K562 (cell line): Measurements from ENCODE around the gene FGGY. TPM values are rescaled to one million over a fixed set of nuclear protein-coding genes. Genes with fewer than 3 reads are reported as not detected.
A peak's percentile ranks its signal among the peaks of the same experiment; 100 is the strongest.

ENCODE experiments used
- ATAC-seq: fragments of 200-7000 bp; cut with Tn5 transposase; 3 replicates; pipeline ENCODE4 v1.9.1; 2020; ENCODE audit warnings: moderate library complexity
- BruUV-seq: library from RNA; stranded (reverse); fragments of 400-500 nt; replicated peaks from 2 replicates; lab custom pipeline; 2021; lab: Mats Ljungman, UMichigan
- CTCF ChIA-PET: fragments of 300-600 bp; formaldehyde crosslinking; extraction: SDS; loops from one replicate; lab custom pipeline; 2021; ENCODE audit warnings: low intra/inter-chr PET ratio; lab: Yijun Ruan, JAX
- POLR2A ChIA-PET: fragments of 300-600, 350-650 bp; sonication (Branson Sonifier 250); formaldehyde crosslinking; extraction: SDS; loops from one replicate; lab custom pipeline; 2021; ENCODE audit warnings: antibody characterized with exemption, inconsistent platforms; lab: Yijun Ruan, JAX
- DNase-seq, 4 experiments: peaks; one replicate each; pipeline versions ENCODE4 v3.0.0 to v3.0.0-alpha.2; 2011 to 2018; ENCODE audit warnings: low spot score in 3 of 4, mixed read lengths in 3 of 4; ENCODE audit errors: extremely low read depth in 1 of 4
- FAIRE-seq: peaks from 2 replicates; lab custom pipeline; 2011; peaks lifted over from hg19 to GRCh38; lab: Jason Lieb, UNC
- H2AFZ ChIP-seq: 2 replicates; pipeline ENCODE4 v1.6.0; 2011; ENCODE audit warnings: low read depth, low read length, control low read depth, inconsistent platforms
- H3K27ac ChIP-seq: fragments of 200-600 bp; 3 replicates; pipeline ENCODE4 v1.8.0; 2011; ENCODE audit warnings: low read depth, mild to moderate bottlenecking, control low read depth, inconsistent platforms, low read length, moderate library complexity, mixed read lengths; ENCODE audit errors: extremely low read depth
- H3K27me3 ChIP-seq, 2 experiments: fragments of 300-600 bp in 1 of 2; 2 replicates in 1 of 2; 3 replicates in 1 of 2; pipeline versions ENCODE4 v1.6.0 to v1.8.0; 2011; ENCODE audit warnings: inconsistent platforms in 2 of 2, low read length in 2 of 2, mild to moderate bottlenecking in 1 of 2, mixed read lengths in 1 of 2, moderate library complexity in 1 of 2; ENCODE audit not compliant: control insufficient read depth in 2 of 2, insufficient read depth in 2 of 2
- H3K36me3 ChIP-seq: fragments of 300-600 bp; 3 replicates; pipeline ENCODE4 v1.8.0; 2011; ENCODE audit warnings: mild to moderate bottlenecking, low read length, inconsistent platforms; ENCODE audit not compliant: control insufficient read depth, insufficient read depth
- H3K4me1 ChIP-seq, 2 experiments: fragments of 200-600 bp in 1 of 2; replicated peaks in 1 of 2; 2 replicates in 1 of 2; 3 replicates in 1 of 2; pipeline versions ENCODE4 v1.5.1 to v1.8.0; 2011; ENCODE audit warnings: inconsistent platforms in 2 of 2, low read length in 2 of 2, mild to moderate bottlenecking in 1 of 2, mixed read lengths in 1 of 2, moderate library complexity in 1 of 2; ENCODE audit not compliant: control insufficient read depth in 2 of 2, insufficient read depth in 2 of 2
- H3K4me2 ChIP-seq: 2 replicates; pipeline ENCODE4 v1.6.1; 2011; ENCODE audit warnings: low read length, control low read depth, inconsistent platforms, mixed read lengths; ENCODE audit not compliant: insufficient read depth
- H3K4me3 ChIP-seq: fragments of 200-600 bp; sonication (generic), shearing (Covaris generic); 2 replicates; pipeline ENCODE4 v1.5.1; 2016; ENCODE audit warnings: control low read depth, inconsistent platforms
- H3K79me2 ChIP-seq: fragments of 200-600 bp; 3 replicates; pipeline ENCODE4 v1.8.0; 2011; ENCODE audit warnings: low read length, inconsistent platforms; ENCODE audit not compliant: control insufficient read depth, insufficient read depth
- H3K9ac ChIP-seq, 2 experiments: 2 replicates each; pipeline versions ENCODE4 v1.6.0 to v1.6.1; 2011; ENCODE audit warnings: low read depth in 2 of 2, low read length in 2 of 2, control low read depth in 1 of 2, inconsistent platforms in 1 of 2, mild to moderate bottlenecking in 1 of 2, mixed read lengths in 1 of 2; ENCODE audit not compliant: insufficient read depth in 1 of 2
- H3K9me1 ChIP-seq: one replicate; pipeline ENCODE4 v1.6.0; 2011; ENCODE audit warnings: inconsistent platforms, mild to moderate bottlenecking, low read length, moderate library complexity; ENCODE audit not compliant: control insufficient read depth, insufficient read depth
- H3K9me3 ChIP-seq: replicated peaks from 2 replicates; pipeline ENCODE4 v1.5.1; 2011; ENCODE audit warnings: low read depth, low read length, inconsistent platforms; ENCODE audit not compliant: control insufficient read depth, insufficient read depth
- H4K20me1 ChIP-seq: replicated peaks from 2 replicates; pipeline ENCODE4 v1.6.1; 2011; ENCODE audit warnings: low read length, inconsistent platforms, mixed read lengths; ENCODE audit not compliant: control insufficient read depth, insufficient read depth
- AFF4 ChIP-seq: sonication (generic); formaldehyde crosslinking; IDR thresholded peaks from 2 replicates; pipeline ENCODE4 v1.8.0; 2023; ENCODE audit warnings: mild to moderate bottlenecking, missing genetic modification reagents
- FOXP4 ChIP-seq: sonication (generic); formaldehyde crosslinking; IDR thresholded peaks from 2 replicates; pipeline ENCODE4 v1.8.0; 2022; ENCODE audit warnings: mild to moderate bottlenecking, missing genetic modification reagents, borderline replicate concordance
- RBM39 ChIP-seq: fragments of 200-400 bp; formaldehyde crosslinking; optimal IDR thresholded peaks from 2 replicates; pipeline ENCODE3; 2018; ENCODE audit warnings: low read depth, low read length
- WGBS: fragments of 100-300 bp; shearing (Covaris generic); methylation state at CpG from one replicate; pipeline ENCODE4 v1.1.6; 2016; ENCODE audit warnings: low coverage, mixed read lengths; ENCODE audit not compliant: insufficient coverage; ENCODE audit errors: missing lambda C conversion rate; 5-methylcytosine and 5-hydroxymethylcytosine counted together
- in situ Hi-C: fragments of 300-500 bp; cut with MboI; formaldehyde crosslinking; loops from 4 replicates; pipeline ENCODE4 v1.15.0; 2018; ENCODE audit warnings: inconsistent platforms, mixed read lengths
- intact Hi-C: fragments of 100-400 bp; cut with micrococcal nuclease; formaldehyde crosslinking; loops from 2 replicates; pipeline ENCODE4 v1.14.2; 2022
- polyA plus RNA-seq, 8 experiments: library from polyadenylated mRNA; depleted of rRNA in 4 of 8; stranded (reverse) in 5 of 8; unstranded in 3 of 8; fragments of >200 nt; fragmentation: Nextera tagmentation in 2 of 8; fragmentation: Illumina TruSeq in 1 of 8; extraction: Ambion mirVana in 2 of 8; extraction: Trizol in 1 of 8; gene quantifications; 2 replicates each; pipeline versions ENCODE4 v1.2.1 to v1.2.3, GENCODE V29; 2011 to 2014; ENCODE audit warnings: inconsistent platforms in 1 of 8, missing spikeins in 1 of 8
- total RNA-seq, 7 experiments: library from RNA; depleted of rRNA in 6 of 7; stranded (reverse); fragments of >200 nt in 6 of 7; fragmentation: Illumina TruSeq in 2 of 7; extraction: Trizol in 2 of 7; gene quantifications; 2 replicates each; pipeline versions ENCODE4 v1.2.1 to v1.2.3, GENCODE V29; 2011 to 2021; ENCODE audit warnings: low replicate concordance in 1 of 7
- TF ChIP-seq, protein P1 (sequence below): fragments of 450-650 bp; formaldehyde crosslinking; IDR thresholded peaks from 2 replicates; pipeline ENCODE4 v1.4.0; 2022; ENCODE audit warnings: missing genetic modification characterization
- TF ChIP-seq, protein P2 (sequence below), 2 experiments: IDR thresholded peaks in 1 of 2; conservative IDR thresholded peaks in 1 of 2; 2 replicates each; pipeline ENCODE4 v1.6.1; 2016; ENCODE audit warnings: low read depth in 2 of 2, mild to moderate bottlenecking in 1 of 2, missing compliant biosample characterization in 1 of 2, missing genetic modification characterization in 1 of 2, moderate library complexity in 1 of 2

Gene FGGY
- total and polyA plus RNA-seq, 9 of the 15 experiments (the other 6 are each of a cell fraction or from before 2014, with no cell fraction given) = 9.7 to 19.2 (median 12.6) TPM

DNA sequence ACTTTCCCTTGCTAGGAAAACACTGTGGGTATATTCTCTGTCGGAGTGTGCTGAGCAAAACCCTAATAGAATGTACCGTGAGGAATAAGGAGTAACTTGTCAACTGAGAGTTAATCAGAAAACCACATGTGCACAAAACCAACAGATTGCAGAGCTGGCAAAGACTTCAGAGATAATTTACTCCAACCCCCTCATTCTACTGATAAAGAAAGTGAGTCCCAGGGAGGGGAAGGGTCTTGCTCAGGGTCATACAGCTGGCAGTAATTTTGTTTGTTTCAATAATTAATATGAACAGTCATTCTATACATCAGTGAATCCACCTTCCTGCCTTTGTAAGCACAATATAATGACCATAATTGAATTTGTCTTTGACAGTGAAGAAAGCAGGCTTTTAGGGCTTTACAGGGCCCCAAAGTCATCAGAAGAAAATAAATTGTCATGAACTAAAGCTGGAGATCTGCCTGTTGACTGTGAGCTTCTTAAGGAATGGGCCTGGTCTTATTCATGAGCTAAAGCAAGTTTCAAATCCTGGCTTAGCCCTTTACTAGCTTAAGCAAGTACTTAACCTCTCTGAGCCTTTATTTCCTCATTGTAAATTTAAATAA is 450.6 kb downstream of the FGGY start:
- Histone ChIP-seq H3K36me3 (no peaks in the 10 kb centered on the region), H3K27me3 (no peaks in the 10 kb centered on the region), H3K9me3 (no peaks in the 10 kb centered on the region), H2AFZ (no peak overlapping the region), H3K9ac (no peak overlapping the region), H3K27ac (no peak overlapping the region), H3K4me3 (no peak overlapping the region), H3K4me2 (no peak overlapping the region), H3K79me2 (no peaks in the 10 kb centered on the region), H4K20me1 (no peaks in the 10 kb centered on the region), H3K9me1 (no peaks in the 10 kb centered on the region), H3K4me1 (no peaks in the 10 kb centered on the region)
- no TSS peak for BruUV-seq
- no peak for FAIRE-seq
- intact Hi-C loops = no loop called here
- in situ Hi-C loops = no loop called here
- POLR2A ChIA-PET = interaction anchor here (0.7 to 1.6 kb wide), 2 partner anchors 12 to 1239 kb away, joined by 3 read pairs; no protein-coding TSS in a partner anchor
- ATAC-seq = no peak
- TF ChIP-seq AFF4 (CRISPR knock-in tag) (no peak), RBM39 (no peak), FOXP4 (CRISPR knock-in tag) (no peak)
- TF ChIP-seq, protein P1, sequence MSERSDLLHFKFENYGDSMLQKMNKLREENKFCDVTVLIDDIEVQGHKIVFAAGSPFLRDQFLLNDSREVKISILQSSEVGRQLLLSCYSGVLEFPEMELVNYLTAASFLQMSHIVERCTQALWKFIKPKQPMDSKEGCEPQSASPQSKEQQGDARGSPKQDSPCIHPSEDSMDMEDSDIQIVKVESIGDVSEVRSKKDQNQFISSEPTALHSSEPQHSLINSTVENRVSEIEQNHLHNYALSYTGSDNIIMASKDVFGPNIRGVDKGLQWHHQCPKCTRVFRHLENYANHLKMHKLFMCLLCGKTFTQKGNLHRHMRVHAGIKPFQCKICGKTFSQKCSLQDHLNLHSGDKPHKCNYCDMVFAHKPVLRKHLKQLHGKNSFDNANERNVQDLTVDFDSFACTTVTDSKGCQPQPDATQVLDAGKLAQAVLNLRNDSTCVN (CRISPR knock-in tag) = no peak
- TF ChIP-seq, protein P2, sequence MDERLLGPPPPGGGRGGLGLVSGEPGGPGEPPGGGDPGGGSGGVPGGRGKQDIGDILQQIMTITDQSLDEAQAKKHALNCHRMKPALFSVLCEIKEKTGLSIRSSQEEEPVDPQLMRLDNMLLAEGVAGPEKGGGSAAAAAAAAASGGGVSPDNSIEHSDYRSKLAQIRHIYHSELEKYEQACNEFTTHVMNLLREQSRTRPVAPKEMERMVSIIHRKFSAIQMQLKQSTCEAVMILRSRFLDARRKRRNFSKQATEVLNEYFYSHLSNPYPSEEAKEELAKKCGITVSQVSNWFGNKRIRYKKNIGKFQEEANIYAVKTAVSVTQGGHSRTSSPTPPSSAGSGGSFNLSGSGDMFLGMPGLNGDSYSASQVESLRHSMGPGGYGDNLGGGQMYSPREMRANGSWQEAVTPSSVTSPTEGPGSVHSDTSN (CRISPR knock-in tag; IDR thresholded peaks at IDR 0.05; ENCODE audit: low read depth) = no peak
- TF ChIP-seq, protein P2 (tag; conservative IDR thresholded peaks at IDR 0.05; ENCODE audit: low read depth) = peak; percentile 29; the same call in 1 of the 2 replicates
- no peak for DNase-seq
- WGBS = 0% methylated on average over 2 of the region's 2 CpGs
- CTCF ChIA-PET = no interaction called here
